Stomach (tissue), 4 donors: ENCODE results near the gene MGAT4A.
"Not testable (repeated sequence)": the region's sequence is repeated elsewhere in the genome, so short reads cannot be mapped to it uniquely, and the experiment has no call there.

ENCODE experiments used
- POLR2AphosphoS5 ChIP-seq, 3 donors: sonication (generic); formaldehyde crosslinking; IDR thresholded peaks; one replicate each; pipeline ENCODE4 v1.6.1; 2016; ENCODE audit warnings: antibody characterized with exemption in 3 of 3
- TF ChIP-seq, protein P1 (sequence below), 7 experiments: fragments of 450-650 bp in 4 of 7; fragments of 200-600 bp in 3 of 7; sonication (generic) in 3 of 7; IDR thresholded peaks; one replicate each; pipeline ENCODE4 v1.5.1; 2016 to 2019; ENCODE audit warnings: antibody characterized with exemption in 7 of 7, control low read depth in 2 of 7, mild to moderate bottlenecking in 1 of 7

DNA sequence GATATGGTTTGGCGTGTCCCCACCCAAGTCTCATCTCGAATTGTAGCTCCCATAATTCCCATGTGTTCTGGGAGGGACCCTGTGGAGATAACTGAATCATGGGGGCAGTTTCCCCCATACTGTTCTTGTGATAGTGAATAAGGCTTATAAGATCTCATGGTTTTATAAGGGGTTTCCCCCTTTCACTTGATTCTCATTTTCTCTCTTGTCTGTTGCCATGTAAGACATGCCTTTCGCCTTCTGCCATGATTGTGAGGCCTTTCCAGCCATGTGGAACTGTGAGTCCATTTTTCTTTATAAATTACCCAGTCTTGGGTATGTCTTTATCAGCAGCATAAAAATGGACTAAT, 71.5 kb downstream of the MGAT4A start:
- TF ChIP-seq, protein P1, sequence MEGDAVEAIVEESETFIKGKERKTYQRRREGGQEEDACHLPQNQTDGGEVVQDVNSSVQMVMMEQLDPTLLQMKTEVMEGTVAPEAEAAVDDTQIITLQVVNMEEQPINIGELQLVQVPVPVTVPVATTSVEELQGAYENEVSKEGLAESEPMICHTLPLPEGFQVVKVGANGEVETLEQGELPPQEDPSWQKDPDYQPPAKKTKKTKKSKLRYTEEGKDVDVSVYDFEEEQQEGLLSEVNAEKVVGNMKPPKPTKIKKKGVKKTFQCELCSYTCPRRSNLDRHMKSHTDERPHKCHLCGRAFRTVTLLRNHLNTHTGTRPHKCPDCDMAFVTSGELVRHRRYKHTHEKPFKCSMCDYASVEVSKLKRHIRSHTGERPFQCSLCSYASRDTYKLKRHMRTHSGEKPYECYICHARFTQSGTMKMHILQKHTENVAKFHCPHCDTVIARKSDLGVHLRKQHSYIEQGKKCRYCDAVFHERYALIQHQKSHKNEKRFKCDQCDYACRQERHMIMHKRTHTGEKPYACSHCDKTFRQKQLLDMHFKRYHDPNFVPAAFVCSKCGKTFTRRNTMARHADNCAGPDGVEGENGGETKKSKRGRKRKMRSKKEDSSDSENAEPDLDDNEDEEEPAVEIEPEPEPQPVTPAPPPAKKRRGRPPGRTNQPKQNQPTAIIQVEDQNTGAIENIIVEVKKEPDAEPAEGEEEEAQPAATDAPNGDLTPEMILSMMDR (IDR thresholded peaks at IDR 0.05): not testable (repeated sequence)
- not testable (repeated sequence) for TF ChIP-seq POLR2AphosphoS5 (IDR thresholded peaks at IDR 0.05)
